HG03108 (cell line): ENCODE data around the gene AFAP1.

Experiments used
- ATAC-seq: cut with Tn5 transposase; IDR thresholded peaks from one replicate; pipeline ENCODE4 v1.9.1; 2021; ENCODE audit warnings: moderate library complexity; ENCODE audit not compliant: unreplicated experiment

The AFAP1 gene

DNA sequence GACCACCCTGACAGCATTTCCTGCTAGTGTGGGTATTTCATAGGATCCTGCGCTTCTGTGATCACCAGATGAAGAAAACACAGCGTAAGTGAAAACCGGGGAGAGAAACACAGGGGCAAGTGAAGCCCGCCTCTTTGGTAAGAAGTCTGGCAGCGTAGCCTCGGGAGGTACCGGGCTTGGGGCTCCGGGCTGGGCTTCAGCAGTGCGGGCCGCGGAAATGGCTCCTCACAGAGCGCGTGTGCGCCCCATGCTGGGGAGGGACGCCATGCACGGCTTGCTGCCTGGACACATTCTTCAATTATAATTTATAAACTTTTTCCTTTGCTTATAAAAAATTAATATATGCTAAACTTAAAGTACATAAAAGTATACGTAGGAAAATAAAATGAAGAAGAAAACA is 151.5 kb downstream of the AFAP1 start:
- no peak for ATAC-seq

DNA sequence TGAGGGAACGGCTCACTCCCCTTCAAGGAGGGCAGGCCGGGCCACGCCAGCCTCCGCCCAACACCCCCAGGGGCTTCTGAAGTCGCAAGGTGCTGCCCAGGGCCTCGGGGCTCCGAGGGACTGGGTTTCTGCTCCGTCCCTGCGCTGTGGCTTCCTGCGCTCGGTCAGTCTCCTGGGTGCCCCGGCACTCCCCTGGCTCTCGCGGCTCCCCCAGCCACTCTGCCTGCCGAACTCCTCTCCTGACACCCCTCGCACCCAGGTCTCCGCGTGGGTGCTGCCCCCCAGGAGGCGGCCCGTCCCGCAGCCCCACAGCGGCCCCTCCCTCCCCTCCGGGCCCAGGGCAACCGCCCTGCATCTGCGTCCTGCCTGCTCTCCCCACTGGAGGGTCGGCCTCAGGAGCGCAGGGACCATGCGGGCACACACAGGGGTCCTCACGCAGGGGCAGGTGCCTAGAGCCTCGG is 151.9 kb downstream of the AFAP1 start:
- ATAC-seq: no peak

DNA sequence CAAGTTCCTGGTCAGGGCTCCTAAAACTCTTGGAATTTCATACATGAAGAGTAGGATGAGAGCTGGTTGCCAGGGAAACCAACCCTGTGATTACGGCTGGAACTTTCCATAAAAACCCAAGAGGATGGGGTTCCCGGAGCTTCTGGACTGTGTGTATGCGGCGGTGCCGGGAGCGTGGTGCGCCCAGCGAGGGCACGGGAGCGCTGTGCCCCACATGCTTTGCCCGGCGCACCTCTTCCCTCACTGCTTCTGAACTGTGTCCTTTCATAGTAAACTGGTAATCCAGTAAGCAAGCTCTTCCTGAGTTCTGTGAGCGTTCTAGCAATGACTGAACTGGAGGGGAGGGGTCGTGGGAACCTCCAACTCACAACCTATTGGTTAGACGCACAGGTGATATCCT is 152.6 kb downstream of the AFAP1 start:
- ATAC-seq: no peak

DNA sequence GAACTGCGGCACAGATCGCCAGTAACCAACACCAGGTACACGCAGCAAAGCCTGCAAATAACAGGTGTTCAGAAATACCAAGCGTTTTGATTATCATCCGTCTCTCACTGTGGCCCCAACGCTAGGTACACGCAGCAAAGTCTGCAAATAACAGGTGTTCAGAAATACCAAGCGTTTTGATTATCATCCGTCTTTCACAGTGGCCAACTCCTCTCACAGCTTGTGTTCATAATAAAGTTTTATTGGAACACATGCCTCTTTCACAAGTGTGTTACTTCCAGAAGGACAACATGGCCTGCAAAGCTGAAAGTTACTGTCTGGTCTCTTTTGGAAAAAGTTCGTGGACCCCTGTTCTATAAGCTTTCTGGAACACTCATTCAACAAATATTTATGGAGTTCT is 153.1 kb downstream of the AFAP1 start:
- ATAC-seq: no peak

DNA sequence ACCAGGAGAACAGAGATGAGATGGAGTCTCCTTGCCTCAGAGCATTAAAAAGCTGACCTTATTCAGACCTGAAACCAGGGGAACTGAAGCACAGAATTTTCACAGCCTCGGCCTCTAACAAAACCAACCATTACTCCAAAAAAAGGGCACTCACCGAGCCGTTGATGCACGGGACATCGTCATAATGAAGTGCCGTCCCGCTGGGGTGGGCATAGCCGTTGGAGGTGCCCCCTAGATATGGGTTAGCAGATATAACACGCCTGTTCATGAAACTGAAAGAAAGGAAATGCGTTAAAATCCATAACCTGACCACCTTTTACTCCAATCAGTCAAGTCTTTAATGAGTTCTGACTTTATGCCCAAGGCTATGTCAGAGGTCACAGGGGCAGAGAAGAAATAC is 153.6 kb downstream of the AFAP1 start:
- no peak for ATAC-seq

DNA sequence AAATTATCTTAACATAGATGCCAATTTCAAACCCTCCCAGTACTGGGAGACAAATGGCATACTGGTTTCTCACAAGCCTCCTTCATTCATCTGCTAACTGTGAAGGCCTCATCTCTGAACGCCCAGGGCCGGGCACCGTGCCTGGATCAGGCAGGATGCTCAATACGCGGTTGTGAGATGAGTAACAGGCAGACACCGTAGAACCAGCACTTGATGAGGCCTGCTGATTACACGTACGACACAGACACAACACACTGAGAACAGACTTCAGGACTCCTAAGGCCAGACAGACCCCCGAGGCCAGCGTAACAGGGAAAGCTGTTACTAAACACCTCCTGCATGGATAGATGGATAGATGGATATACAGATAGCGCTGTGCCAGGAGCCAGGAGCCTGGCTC is 154.6 kb downstream of the AFAP1 start:
- ATAC-seq: no peak

DNA sequence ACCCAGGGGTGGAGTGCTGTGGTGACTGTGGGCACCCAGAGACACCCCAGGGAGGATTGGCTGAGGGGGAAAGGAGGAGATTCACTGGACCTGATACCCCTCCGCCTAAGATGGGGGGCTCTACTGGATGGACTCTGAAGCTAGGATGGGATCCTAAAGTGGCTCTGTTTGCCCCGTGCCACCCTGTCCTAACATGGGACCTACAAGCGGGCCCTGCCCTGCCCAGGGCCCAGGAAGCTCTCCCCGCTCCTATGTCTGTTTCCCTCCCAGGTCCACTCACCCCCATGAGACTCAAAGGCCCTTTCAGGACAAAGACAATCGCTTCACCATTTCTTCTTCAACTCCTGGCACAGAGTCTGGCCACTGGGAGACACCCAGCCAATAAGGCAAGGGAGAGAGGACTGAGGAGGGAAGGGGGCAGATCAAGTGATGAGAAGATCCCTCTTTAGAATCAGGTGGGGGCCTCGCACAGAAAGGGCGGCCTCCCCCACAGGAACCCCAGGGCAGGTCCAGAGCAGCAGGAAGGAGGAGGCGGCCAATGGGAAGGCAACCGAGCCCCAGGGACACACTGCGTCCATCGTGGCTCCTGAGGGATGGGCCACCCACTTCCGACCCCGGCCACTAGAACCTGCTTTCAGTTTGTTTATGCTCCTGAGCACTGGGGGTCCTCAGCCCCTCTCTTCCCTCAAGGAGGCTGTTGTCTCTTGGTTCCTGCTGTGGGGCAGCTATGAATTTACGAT is 155.4 kb downstream of the AFAP1 start:
- no peak for ATAC-seq

DNA sequence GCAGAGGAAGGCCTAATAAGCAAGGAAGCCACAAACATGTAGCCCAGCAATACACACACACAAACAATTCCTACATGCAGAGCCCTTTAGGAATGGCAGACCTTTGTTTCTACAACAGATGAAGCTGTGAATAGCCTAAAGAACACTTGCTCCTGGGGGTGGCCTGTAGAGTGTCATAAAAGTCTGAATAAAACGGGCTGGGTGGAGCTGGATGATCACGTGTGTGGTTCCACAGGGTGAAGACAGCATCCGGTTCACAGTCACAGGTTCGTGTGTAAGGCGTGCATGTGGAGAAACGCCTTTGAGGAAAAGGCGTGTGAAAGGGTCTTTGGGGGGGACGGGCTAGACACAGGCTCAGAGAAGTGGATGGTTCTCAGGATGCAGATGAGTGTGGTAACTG is 156.1 kb downstream of the AFAP1 start:
- no peak for ATAC-seq

DNA sequence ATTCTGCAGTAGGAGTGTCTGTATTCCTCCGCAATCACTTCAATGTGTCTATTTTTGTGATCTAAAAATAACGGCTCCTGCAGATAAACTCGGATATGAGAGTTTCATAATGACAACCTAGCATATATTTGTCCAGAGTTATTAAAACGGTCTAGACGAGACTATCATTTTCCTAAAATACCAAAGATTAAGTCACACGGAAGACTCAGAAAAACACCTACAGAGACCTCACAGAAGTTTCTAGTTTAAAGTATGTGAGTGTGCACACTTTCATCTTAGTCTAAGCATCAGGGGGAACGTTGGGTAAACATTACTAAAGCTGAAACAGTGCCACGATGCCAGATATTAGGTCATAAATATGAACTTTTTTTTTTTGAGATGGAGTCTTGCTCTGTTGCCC is 156.9 kb downstream of the AFAP1 start:
- no peak for ATAC-seq

DNA sequence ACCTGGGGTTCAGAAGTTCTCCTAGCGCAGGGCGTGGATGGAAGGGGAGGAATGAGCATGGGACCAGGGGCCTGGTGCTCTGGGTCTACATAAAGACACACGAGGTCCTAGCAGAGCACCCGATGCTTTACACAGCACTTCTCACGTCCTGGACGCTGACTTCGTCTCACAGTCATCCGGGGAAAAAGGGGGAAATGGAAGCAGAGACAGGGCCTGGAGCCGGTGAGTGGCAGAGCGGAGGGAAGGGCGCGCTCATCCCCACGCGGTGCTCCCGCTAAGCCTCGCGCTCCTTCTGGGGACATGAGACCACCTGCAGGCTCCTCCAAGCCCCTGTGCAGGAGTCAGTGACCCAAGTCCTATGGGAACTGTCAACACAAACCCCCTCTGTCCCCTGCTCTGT is 157.7 kb downstream of the AFAP1 start:
- no peak for ATAC-seq

DNA sequence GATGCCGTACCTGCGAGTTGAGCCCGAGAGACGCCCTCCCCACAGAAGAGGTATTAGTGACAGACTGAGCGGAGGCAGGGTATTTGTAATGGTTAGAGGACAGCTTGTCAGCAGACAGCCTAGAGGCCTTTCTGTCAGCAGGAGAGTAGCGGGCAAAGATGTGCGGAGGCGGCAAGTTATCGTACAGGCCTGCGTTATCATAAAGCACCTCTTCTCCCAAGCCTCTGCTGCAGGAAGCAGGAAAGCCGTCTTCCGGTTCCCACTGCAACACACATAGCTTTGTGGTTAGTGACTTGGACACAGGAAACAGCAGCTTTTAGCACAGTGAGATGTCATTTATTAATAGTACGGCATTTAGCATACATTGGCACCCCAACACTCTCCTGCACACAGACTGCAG is 158.3 kb downstream of the AFAP1 start:
- no peak for ATAC-seq

DNA sequence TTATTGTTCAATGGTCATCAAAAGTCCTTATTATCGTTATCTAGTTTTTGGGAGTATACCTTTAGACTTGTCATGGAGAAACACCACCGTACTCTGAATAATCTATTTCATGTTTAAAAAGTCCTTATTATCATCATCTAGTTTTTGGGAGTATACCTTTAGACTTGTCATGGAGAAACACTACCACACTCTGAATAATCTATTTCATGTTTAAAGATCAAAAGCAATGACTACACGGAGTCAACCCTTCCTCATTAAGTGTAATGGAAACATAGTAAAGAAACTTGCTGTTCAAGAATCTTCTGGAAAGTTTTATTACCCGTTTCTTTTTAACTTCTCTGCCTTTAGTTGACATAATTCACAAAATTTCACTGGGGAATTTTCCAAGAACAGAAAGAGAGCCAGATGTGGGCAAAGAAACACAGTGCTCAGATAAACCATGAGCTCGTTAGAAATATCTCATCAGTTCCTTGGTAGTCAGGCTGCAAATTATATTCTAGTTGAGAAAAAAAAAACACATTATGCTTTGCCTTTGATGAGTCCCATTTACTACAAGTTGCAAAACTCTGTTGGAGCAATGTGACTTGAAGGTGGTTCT is 158.8 kb downstream of the AFAP1 start:
- ATAC-seq: no peak

DNA sequence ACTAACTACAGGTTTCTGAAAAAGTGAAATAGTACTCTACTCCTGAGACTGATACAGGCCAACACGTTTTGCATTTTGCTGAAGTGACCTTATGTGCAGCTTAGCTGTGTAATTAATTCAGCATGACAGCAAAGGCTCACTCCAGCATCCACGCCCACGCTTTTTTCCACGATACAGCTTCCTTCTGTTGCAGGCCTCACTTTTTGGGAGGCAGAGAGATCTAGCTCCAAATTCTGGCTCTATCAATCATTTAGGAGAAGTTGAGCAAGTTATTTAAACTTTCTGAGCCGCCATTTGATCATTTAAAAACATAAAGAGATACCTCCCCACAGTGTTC is 160.3 kb downstream of the AFAP1 start:
- no peak for ATAC-seq

DNA sequence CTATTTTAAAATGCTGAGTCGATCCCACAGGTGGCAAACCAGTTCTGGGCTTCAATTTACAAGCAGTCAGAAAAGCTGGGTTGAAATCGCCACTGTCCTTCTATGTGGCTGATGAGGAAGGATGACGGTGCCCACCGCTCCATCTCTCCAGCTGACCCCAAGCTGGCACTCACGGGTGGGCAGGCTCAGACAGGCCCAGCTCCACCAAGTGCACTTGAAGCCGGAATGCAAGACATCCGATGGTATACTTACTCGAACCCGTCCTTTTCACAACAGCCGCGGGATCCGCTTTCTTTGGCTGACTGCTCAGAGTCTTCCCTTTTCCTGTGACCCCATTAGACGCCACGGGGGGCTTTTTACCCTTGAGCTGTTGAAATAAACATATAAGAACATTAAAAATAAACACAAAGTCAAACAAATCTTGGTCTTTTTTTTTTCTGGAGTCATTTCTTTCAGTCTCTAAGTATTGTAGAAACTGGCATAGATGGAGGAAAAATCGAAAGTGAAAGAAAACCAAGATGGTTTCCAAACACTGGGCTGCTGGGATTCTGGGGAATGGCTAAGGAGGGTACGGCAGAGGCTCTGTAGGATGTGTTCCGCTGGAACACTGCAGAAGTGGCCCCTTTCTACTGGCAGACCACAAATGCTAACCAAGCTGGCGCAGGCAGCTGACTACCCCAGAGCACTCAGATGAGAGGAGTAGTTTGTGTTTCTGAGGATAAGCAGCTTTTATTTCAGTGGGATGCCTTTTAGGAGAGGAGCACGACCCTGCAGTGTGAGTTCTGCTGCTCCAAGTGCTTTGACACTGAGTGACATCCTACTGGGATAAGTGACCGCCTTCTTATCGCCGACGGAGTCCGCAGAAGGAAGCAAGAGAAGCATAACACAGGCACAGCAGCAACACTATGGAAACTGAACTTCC is 160.9 kb downstream of the AFAP1 start:
- ATAC-seq: no peak

DNA sequence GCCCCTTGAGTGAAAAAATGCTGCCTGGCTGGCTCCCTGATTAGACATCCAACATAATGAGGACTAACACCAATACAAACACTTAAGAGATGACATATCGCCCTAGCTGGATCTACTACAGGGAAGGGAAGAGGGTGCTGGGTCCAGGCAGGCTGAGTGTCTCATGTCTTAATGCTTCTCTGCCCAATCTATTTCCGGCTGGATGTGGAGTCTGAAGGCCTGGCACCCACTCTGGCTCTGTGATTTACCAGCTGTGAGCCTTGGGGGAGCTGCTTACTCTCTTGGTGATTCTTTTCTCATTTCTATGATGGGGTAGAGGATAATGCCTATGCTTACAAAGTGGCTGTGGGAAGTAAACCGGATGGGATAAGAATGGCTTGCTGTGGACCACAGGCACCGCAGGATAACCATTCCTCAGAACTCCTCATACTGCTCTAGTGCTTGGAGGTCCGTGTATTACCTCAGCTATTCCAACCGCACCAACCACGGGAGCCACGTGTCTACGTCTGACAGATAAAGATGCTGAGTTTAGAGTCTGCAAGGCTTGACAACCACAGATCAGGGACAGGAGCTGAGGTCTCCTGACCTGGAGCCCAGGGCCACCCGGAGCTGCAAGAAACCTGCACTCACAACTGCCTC is 161.7 kb downstream of the AFAP1 start:
- no peak for ATAC-seq

DNA sequence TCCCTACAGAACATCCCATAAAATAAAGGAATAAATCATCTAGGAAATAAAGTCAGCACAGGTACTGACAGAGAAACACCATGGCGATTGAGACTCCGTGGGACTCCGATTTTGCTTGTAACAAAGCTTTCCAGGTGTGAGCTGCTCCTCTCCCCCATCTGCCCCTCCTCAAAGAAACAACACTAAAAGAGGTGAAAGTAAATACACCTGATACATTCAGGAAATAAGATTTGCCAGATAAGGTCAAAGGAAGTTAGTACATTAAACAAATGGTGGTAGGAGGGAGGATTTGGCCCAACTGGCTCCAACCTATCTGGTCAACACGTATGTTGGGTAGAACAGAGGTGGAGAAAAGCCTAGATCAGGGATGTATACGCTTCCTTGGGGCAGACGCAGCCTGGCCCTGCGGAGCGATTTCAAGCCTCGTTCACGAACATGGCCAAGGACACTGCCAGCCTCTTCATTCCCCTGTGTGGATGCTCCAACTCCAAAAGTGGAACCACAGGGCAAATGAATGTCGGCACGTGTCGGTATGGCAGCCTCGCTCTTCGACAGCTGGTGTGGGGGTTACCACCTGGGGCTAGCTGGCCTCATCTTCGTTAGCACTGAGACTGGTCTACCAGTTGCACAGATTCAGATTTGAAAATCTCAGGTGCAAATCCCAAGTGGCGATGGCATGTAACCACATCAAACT is 162.5 kb downstream of the AFAP1 start:
- no peak for ATAC-seq

DNA sequence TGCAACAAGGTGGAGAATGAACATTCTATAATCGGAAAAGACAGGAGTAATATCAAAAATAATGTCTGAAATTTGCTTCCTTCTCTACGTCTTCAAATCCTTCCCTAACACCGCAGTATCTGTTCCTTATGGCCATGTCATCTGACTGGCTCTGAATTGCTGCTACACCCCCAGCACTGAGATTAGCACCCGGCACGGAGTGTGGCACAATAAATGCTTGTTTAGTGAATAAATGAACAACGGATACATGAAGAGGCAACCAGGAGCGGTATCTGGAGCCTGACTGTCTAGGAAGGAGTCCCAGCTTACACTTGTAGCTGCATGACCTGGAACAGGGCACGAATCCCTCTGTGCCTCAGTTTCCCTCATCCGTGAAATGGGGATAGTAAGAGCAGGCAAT is 164.3 kb downstream of the AFAP1 start:
- ATAC-seq: no peak

DNA sequence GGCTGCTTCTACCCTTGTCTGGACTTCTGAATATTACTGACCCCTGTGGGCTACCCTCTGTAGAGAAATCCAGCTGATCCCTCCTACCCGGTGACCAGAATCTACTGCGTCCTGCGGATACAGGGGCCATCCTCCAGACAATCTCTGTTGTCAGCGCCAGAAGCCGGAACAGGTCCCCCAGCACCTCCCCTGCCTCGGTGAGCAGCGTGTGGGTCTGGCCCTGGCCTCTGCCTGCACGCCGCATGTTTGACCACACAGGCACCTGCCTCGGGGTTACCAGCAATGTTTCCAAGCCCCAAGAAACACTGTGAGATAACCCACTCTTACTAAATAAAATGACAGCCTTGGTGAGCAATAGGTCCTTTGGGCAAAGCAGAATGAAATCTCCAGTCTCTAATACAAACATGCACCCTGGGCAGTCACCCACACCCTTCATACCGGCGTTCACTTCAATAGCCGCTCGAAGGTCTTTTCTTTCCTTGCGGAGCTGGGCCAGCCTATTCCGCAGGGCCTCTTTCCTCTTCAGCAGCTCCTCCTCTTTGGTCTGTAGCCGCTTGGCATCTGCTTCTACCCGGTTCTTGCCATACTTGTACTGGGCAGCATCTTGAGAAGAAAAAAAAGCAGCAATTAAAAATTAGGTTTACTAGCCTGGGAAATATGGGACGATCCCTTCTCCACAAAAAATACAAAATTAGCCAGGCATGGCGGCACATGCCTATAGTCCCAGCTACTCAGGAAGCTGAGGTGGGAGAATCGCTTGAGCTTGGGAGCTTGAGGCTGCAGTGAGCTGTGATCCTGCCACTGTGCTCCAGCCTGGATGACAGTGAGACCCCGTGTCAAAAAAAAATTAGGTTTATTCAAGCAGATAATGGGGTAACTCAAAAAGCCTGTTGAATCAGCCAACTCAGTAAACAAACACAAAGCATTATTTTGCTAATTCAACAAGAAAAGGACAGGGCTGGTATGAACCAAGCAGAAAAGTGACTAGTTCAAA is 165.1 kb downstream of the AFAP1 start:
- ATAC-seq: no peak

DNA sequence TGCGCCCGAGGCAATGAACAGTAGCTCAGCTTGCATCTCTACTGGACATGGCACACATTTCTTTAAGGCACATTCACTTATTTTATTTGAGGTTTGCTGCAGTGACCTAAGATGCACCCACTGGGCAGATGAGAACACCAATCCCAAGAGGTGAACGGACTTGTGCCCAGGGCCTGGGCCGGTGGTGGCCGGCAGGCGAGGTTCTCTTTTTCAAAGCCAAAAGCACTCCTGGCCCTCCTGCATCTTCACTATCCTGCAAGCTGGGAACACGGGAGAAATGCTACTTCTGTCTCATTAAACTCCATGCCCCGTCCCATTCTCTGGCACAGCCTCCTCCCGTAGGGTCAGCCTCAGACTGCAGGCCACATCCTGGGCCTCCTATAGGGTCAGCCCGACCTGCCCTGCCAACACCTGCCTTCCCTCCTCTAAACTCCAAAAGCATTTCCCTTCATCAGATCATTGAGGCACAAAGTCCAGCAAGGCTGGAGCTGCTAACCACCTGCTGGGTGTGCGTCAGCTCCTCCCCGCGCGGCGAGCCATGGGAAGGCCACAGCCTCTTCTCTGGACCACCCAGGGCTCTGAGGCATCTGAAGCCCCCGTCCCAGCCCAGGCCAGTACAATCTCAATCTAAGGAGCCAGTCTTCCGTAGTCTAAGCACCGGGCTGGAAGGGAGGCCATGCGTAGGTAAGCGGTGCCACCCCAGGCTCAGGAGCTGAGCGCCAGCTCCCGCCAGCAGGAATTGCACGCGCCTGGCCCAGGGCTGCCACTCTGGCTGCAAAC is 166.1 kb downstream of the AFAP1 start:
- ATAC-seq: no peak
